GM12878 (cell line): ENCODE results near the gene DPF3. TPM values are rescaled to one million over a fixed set of nuclear protein-coding genes. Genes with fewer than 3 reads are reported as not detected.
A peak's percentile ranks its signal among the peaks of the same experiment; 100 is the strongest.

Experiments
- ATAC-seq: fragments of 200-7000 bp; cut with Tn5 transposase; 3 replicates; pipeline ENCODE4 v1.9.1; 2020; ENCODE audit warnings: mild to moderate bottlenecking, moderate library complexity
- BruUV-seq: library from RNA; stranded (reverse); fragments of 400-500 nt; replicated peaks from 2 replicates; lab custom pipeline; 2021; lab: Mats Ljungman, UMichigan
- CTCF ChIA-PET: fragments of 300-600 bp; sonication (Branson Sonifier 250); formaldehyde crosslinking; extraction: SDS; loops from one replicate; lab custom pipeline; 2021; ENCODE audit warnings: inconsistent platforms; lab: Yijun Ruan, JAX
- POLR2A ChIA-PET: fragments of 350-600 bp; formaldehyde crosslinking; extraction: SDS; loops from one replicate; lab custom pipeline; 2021; ENCODE audit warnings: inconsistent platforms; lab: Charles Lee
- RAD21 ChIA-PET: fragments of 300-600 bp; sonication (Branson Sonifier 250); formaldehyde crosslinking; loops from one replicate; lab custom pipeline; 2023; ENCODE audit warnings: antibody characterized with exemption; ENCODE audit not compliant: unreplicated experiment; lab: Charles Lee
- SMC1A ChIA-PET: fragments of 300-600 bp; sonication (Branson Sonifier 250); formaldehyde crosslinking; loops from one replicate; lab custom pipeline; 2023; ENCODE audit not compliant: unreplicated experiment, uncharacterized antibody; lab: Charles Lee
- DNase-seq: peaks from one replicate; pipeline ENCODE4 v3.0.0-alpha.2; 2011; ENCODE audit warnings: low read depth, low spot score
- FAIRE-seq: peaks from 3 replicates; lab custom pipeline; 2011; peaks lifted over from hg19 to GRCh38; lab: Jason Lieb, UNC
- H2AFZ ChIP-seq: 2 replicates; pipeline ENCODE4 v1.6.0; 2011; ENCODE audit warnings: low read depth, low read length, control low read depth; ENCODE audit not compliant: control insufficient read depth
- H3K27ac ChIP-seq: 2 replicates; pipeline ENCODE4 v1.5.1; 2011; ENCODE audit warnings: control low read depth; ENCODE audit not compliant: control insufficient read depth, insufficient read depth
- H3K27me3 ChIP-seq, 2 experiments: replicated peaks in 1 of 2; 2 replicates each; pipeline versions ENCODE4 v1.6.0 to v1.6.1; 2011; ENCODE audit warnings: low read length in 1 of 2; ENCODE audit not compliant: control insufficient read depth in 2 of 2, insufficient read depth in 2 of 2
- H3K36me3 ChIP-seq, 2 experiments: 2 replicates each; pipeline ENCODE4 v1.5.1; 2011; ENCODE audit warnings: low read length in 1 of 2; ENCODE audit not compliant: control insufficient read depth in 2 of 2, insufficient read depth in 2 of 2
- H3K4me1 ChIP-seq: 2 replicates; pipeline ENCODE4 v1.6.1; 2011; ENCODE audit warnings: mild to moderate bottlenecking, low read length, moderate library complexity, mixed read lengths; ENCODE audit not compliant: control insufficient read depth, insufficient read depth
- H3K4me2 ChIP-seq: 2 replicates; pipeline ENCODE4 v1.6.0; 2011; ENCODE audit warnings: control low read depth; ENCODE audit not compliant: control insufficient read depth, insufficient read depth
- H3K4me3 ChIP-seq: fragments of 200-600 bp; sonication (generic); 2 replicates; pipeline ENCODE4 v1.5.1; 2016
- H3K79me2 ChIP-seq: 2 replicates; pipeline ENCODE4 v1.6.0; 2011; ENCODE audit warnings: low read length; ENCODE audit not compliant: control insufficient read depth, insufficient read depth
- H3K9ac ChIP-seq: 2 replicates; pipeline ENCODE4 v1.8.0; 2011; ENCODE audit warnings: low read length, control low read depth, mixed read lengths; ENCODE audit not compliant: control insufficient read depth, insufficient read depth
- H3K9me3 ChIP-seq: replicated peaks from 3 replicates; pipeline ENCODE4 v1.5.1; 2011; ENCODE audit warnings: mild to moderate bottlenecking, low read length; ENCODE audit not compliant: control insufficient read depth, insufficient read depth
- H4K20me1 ChIP-seq: 2 replicates; pipeline ENCODE4 v1.6.0; 2011; ENCODE audit not compliant: control insufficient read depth, insufficient read depth
- ATF3 ChIP-seq: IDR thresholded peaks from 2 replicates; pipeline ENCODE4 v1.6.1; 2011; ENCODE audit warnings: low read depth, mild to moderate bottlenecking, low read length, moderate library complexity, borderline replicate concordance; ENCODE audit errors: extremely low read depth
- BMI1 ChIP-seq: fragments of 450-650 bp; IDR thresholded peaks from 2 replicates; pipeline ENCODE4 v1.6.1; 2016; ENCODE audit warnings: mild to moderate bottlenecking, moderate library complexity, borderline replicate concordance
- CBX5 ChIP-seq: sonication (generic); IDR thresholded peaks from 2 replicates; pipeline ENCODE4 v1.6.1; 2016; ENCODE audit warnings: low read depth, moderate library complexity, mild to moderate bottlenecking, inconsistent platforms
- DPF2 ChIP-seq: fragments of 450-650 bp; IDR thresholded peaks from 2 replicates; pipeline ENCODE4 v1.6.1; 2017; ENCODE audit warnings: mild to moderate bottlenecking
- MYC ChIP-seq: IDR thresholded peaks from 2 replicates; pipeline ENCODE4 v1.6.1; 2011; ENCODE audit warnings: mild to moderate bottlenecking, low read length, moderate library complexity, inconsistent platforms; ENCODE audit not compliant: insufficient read depth, insufficient replicate concordance, insufficient read length, severe bottlenecking
- PML ChIP-seq: IDR thresholded peaks from 2 replicates; pipeline ENCODE4 v1.6.1; 2012; ENCODE audit warnings: low read length, inconsistent platforms
- POLR2A ChIP-seq: IDR thresholded peaks from 2 replicates; pipeline ENCODE4 v1.6.1; 2011; ENCODE audit warnings: low read depth, mild to moderate bottlenecking, low read length
- RAD21 ChIP-seq: IDR thresholded peaks from 2 replicates; pipeline ENCODE4 v1.6.1; 2011; ENCODE audit warnings: mild to moderate bottlenecking, low read depth, low read length, moderate library complexity; ENCODE audit not compliant: insufficient read depth
- RAD51 ChIP-seq: fragments of 450-650 bp; IDR thresholded peaks from 2 replicates; pipeline ENCODE4 v1.6.1; 2016; ENCODE audit warnings: moderate library complexity, mild to moderate bottlenecking, inconsistent platforms
- RB1 ChIP-seq: fragments of 450-650 bp; formaldehyde crosslinking; IDR thresholded peaks from 2 replicates; pipeline ENCODE4 v1.6.1; 2017; ENCODE audit warnings: mild to moderate bottlenecking, borderline replicate concordance
- RELA ChIP-seq: fragments of 450-650 bp; IDR thresholded peaks from 2 replicates; pipeline ENCODE4 v1.8.0; 2014; ENCODE audit warnings: borderline replicate concordance; ENCODE audit not compliant: partially characterized antibody
- ZBED1 ChIP-seq: IDR thresholded peaks from 2 replicates; pipeline ENCODE4 v1.6.1; 2016; ENCODE audit warnings: borderline replicate concordance
- ZSCAN29 ChIP-seq: fragments of 450-650 bp; IDR thresholded peaks from 2 replicates; pipeline ENCODE4 v1.6.1; 2017; ENCODE audit warnings: mild to moderate bottlenecking, moderate library complexity
- WGBS: methylation state at CpG from one replicate; pipeline ENCODE4 v1.1.6; 2016; ENCODE audit warnings: low lambda C conversion rate; ENCODE audit not compliant: insufficient replicate concordance, insufficient coverage; ENCODE audit errors: missing lambda C conversion rate; 5-methylcytosine and 5-hydroxymethylcytosine counted together
- in situ Hi-C: fragments of 300-500 bp; cut with MboI; formaldehyde crosslinking; loops from 9 replicates; pipeline ENCODE4 v1.14.3; 2018; ENCODE audit warnings: mixed read lengths
- intact Hi-C: fragments of 100-400 bp; cut with micrococcal nuclease; formaldehyde crosslinking; loops from one replicate; pipeline ENCODE4 v1.14.2; 2022; ENCODE audit not compliant: unreplicated experiment
- polyA plus RNA-seq, 11 experiments: library from polyadenylated mRNA; depleted of rRNA in 4 of 11; unstranded in 6 of 11; stranded (reverse) in 5 of 11; fragments of >200 nt; fragmentation: Nextera tagmentation in 4 of 11; fragmentation: Illumina TruSeq in 1 of 11; extraction: Ambion mirVana in 4 of 11; extraction: Trizol in 1 of 11; gene quantifications; 1 replicate in 1 of 11; 2 replicates in 10 of 11; pipeline versions ENCODE4 v1.2.1 to v1.2.3, GENCODE V29; 2011 to 2016; ENCODE audit warnings: inconsistent platforms in 2 of 11, missing spikeins in 2 of 11, low read depth in 1 of 11
- total RNA-seq, 4 experiments: library from RNA; depleted of rRNA in 3 of 4; stranded (reverse); fragments of >200 nt in 3 of 4; fragmentation: Illumina TruSeq in 1 of 4; extraction: Trizol in 1 of 4; gene quantifications; 2 replicates each; pipeline versions ENCODE4 v1.2.1 to v1.2.3, GENCODE V29; 2013 to 2021
- TF ChIP-seq, protein P1 (sequence below): fragments of 450-650 bp; formaldehyde crosslinking; IDR thresholded peaks from 2 replicates; pipeline ENCODE4 v1.5.0; 2022; ENCODE audit warnings: mild to moderate bottlenecking, missing genetic modification characterization
- TF ChIP-seq, protein P2 (sequence below): fragments of 150-350 bp; IDR thresholded peaks from 2 replicates; pipeline ENCODE4 v1.6.1; 2014; ENCODE audit warnings: mild to moderate bottlenecking, low read depth, low read length

Gene DPF3
- total and polyA plus RNA-seq, 10 of the 15 experiments (the other 5 are each of a cell fraction or from before 2014, with no cell fraction given) = 0.69 to 8.0 (median 2.2) TPM

DNA sequence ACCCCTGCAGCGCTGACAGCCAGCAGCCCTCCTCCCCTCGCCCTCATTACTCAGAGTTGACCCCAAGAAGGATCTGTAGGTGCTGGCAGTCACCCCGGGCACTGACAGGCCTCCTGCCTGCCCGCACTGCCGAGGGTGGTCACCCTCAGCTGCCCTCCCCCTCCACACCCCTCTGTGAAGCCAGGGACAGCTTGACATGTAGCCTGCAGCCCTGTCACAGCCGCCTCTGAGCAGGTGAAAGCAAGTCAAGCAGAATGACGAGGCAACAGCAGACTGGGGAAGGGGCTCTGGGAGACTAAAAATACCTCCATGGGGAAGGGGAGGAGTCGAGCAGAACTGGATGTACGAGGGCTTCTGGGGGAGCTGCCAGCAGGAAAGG lies 178.1 kb downstream of the DPF3 start:
- ChIA-PET CTCF (interaction anchor here (1.5 to 2.2 kb wide), 4 partner anchors 11 to 202 kb away, joined by 4 to 13 read pairs (median 4); no protein-coding TSS in a partner anchor), POLR2A (interaction anchor here (0.6 to 1.5 kb wide), 2 partner anchors 17 to 66 kb away, joined by 4 to 7 read pairs; no protein-coding TSS in a partner anchor), RAD21 (interaction anchor here (1.3 to 2.0 kb wide), 6 partner anchors 80 to 199 kb away, joined by 4 to 9 read pairs (median 6); partner anchors contain the start of gene DPF3), SMC1A (interaction anchor here (1.4 to 1.9 kb wide), 5 partner anchors 117 to 199 kb away, joined by 3 to 10 read pairs (median 7); no protein-coding TSS in a partner anchor)
- H4K20me1 ChIP-seq = no peaks in the 10 kb centered on the region
- peaks cover 24% of the 10 kb centered on the region for H3K4me1 ChIP-seq
- BruUV-seq = no TSS peak
- intact Hi-C loops = no loop called here
- no peaks in the 10 kb centered on the region for H3K36me3 ChIP-seq
- no peak overlapping the region for H3K4me3 ChIP-seq
- TF ChIP-seq DPF2 (no peak), RB1 (no peak), CBX5 (no peak), ZBED1 (no peak), POLR2A (no peak), RAD51 (no peak), ATF3 (no peak), MYC (no peak), RELA (no peak), RAD21 (no peak), PML (no peak), ZSCAN29 (no peak), BMI1 (no peak)
- TF ChIP-seq, protein P1, sequence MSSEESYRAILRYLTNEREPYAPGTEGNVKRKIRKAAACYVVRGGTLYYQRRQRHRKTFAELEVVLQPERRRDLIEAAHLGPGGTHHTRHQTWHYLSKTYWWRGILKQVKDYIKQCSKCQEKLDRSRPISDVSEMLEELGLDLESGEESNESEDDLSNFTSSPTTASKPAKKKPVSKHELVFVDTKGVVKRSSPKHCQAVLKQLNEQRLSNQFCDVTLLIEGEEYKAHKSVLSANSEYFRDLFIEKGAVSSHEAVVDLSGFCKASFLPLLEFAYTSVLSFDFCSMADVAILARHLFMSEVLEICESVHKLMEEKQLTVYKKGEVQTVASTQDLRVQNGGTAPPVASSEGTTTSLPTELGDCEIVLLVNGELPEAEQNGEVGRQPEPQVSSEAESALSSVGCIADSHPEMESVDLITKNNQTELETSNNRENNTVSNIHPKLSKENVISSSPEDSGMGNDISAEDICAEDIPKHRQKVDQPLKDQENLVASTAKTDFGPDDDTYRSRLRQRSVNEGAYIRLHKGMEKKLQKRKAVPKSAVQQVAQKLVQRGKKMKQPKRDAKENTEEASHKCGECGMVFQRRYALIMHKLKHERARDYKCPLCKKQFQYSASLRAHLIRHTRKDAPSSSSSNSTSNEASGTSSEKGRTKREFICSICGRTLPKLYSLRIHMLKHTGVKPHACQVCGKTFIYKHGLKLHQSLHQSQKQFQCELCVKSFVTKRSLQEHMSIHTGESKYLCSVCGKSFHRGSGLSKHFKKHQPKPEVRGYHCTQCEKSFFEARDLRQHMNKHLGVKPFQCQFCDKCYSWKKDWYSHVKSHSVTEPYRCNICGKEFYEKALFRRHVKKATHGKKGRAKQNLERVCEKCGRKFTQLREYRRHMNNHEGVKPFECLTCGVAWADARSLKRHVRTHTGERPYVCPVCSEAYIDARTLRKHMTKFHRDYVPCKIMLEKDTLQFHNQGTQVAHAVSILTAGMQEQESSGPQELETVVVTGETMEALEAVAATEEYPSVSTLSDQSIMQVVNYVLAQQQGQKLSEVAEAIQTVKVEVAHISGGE (CRISPR knock-in tag) = no peak
- TF ChIP-seq, protein P2, sequence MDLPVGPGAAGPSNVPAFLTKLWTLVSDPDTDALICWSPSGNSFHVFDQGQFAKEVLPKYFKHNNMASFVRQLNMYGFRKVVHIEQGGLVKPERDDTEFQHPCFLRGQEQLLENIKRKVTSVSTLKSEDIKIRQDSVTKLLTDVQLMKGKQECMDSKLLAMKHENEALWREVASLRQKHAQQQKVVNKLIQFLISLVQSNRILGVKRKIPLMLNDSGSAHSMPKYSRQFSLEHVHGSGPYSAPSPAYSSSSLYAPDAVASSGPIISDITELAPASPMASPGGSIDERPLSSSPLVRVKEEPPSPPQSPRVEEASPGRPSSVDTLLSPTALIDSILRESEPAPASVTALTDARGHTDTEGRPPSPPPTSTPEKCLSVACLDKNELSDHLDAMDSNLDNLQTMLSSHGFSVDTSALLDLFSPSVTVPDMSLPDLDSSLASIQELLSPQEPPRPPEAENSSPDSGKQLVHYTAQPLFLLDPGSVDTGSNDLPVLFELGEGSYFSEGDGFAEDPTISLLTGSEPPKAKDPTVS = no peak
- no peaks in the 10 kb centered on the region for H3K27me3 ChIP-seq
- ATAC-seq = peak; percentile 8; the same call in 1 of the 3 replicates
- no peak overlapping the region for H2AFZ ChIP-seq
- 50% methylated on average over 7 of the region's 9 CpGs for WGBS
- no peak overlapping the region for H3K9ac ChIP-seq
- DNase-seq = no peak
- no peak overlapping the region for H3K27ac ChIP-seq
- in situ Hi-C loops = no loop called here
- H3K9me3 ChIP-seq = no peaks in the 10 kb centered on the region
- H3K4me2 ChIP-seq = no peak overlapping the region
- no peaks in the 10 kb centered on the region for H3K79me2 ChIP-seq
- FAIRE-seq = no peak
